Mesenchymal stem cell (in vitro differentiated cells and primary cell): ENCODE results near the gene SORL1.
"Not testable (repeated sequence)": the region's sequence is repeated elsewhere in the genome, so short reads cannot be mapped to it uniquely, and the experiment has no call there.

Experiments
- DNase-seq: peaks from one replicate; pipeline ENCODE4 v3.0.0-alpha.2; 2013
- H2AFZ ChIP-seq: one replicate; pipeline ENCODE4 v1.6.1; 2013; ENCODE audit warnings: low read depth, mild to moderate bottlenecking, control low read depth, inconsistent platforms, low read length, moderate library complexity
- H2AK5ac ChIP-seq: 2 replicates; pipeline ENCODE4 v1.6.1; 2013; ENCODE audit warnings: low read length, moderate library complexity, mild to moderate bottlenecking, inconsistent platforms; ENCODE audit not compliant: severe bottlenecking
- H2BK120ac ChIP-seq: one replicate; pipeline ENCODE4 v1.6.1; 2013; ENCODE audit warnings: low read depth, mild to moderate bottlenecking, inconsistent platforms, low read length, moderate library complexity
- H2BK12ac ChIP-seq, 2 experiments: one replicate each; pipeline ENCODE4 v1.6.1; 2013; ENCODE audit warnings: inconsistent platforms in 2 of 2, low read length in 2 of 2, mild to moderate bottlenecking in 2 of 2, moderate library complexity in 2 of 2, control low read depth in 1 of 2
- H2BK15ac ChIP-seq: one replicate; pipeline ENCODE4 v1.6.1; 2013; ENCODE audit warnings: mild to moderate bottlenecking, low read depth, inconsistent platforms; ENCODE audit not compliant: poor library complexity, severe bottlenecking
- H2BK5ac ChIP-seq: 2 replicates; pipeline ENCODE4 v1.6.1; 2013; ENCODE audit warnings: low read depth, mild to moderate bottlenecking, low read length, control low read depth, inconsistent platforms; ENCODE audit not compliant: poor library complexity, severe bottlenecking
- H3K14ac ChIP-seq, 2 experiments: one replicate each; pipeline ENCODE4 v1.6.1; 2013; ENCODE audit warnings: inconsistent platforms in 2 of 2, low read length in 2 of 2, control low read depth in 1 of 2, mild to moderate bottlenecking in 1 of 2, moderate library complexity in 1 of 2
- H3K18ac ChIP-seq, 2 experiments: one replicate each; pipeline ENCODE4 v1.6.1; 2013; ENCODE audit warnings: inconsistent platforms in 2 of 2, low read length in 2 of 2, control low read depth in 1 of 2, low read depth in 1 of 2, mild to moderate bottlenecking in 1 of 2
- H3K23ac ChIP-seq, 2 experiments: one replicate each; pipeline ENCODE4 v1.6.1; 2013; ENCODE audit warnings: inconsistent platforms in 2 of 2, low read length in 2 of 2, mild to moderate bottlenecking in 2 of 2, moderate library complexity in 2 of 2, control low read depth in 1 of 2
- H3K27ac ChIP-seq: 2 replicates; pipeline ENCODE4 v1.5.1; 2013; ENCODE audit warnings: mild to moderate bottlenecking, moderate library complexity, low read length, control low read depth, inconsistent platforms; ENCODE audit not compliant: poor library complexity, severe bottlenecking
- H3K27me3 ChIP-seq, 2 experiments: 2 replicates each; pipeline versions ENCODE4 v1.6.1 to v1.7.0; 2013; ENCODE audit warnings: low read length in 2 of 2, mild to moderate bottlenecking in 2 of 2, moderate library complexity in 2 of 2, control low read depth in 1 of 2, inconsistent platforms in 1 of 2; ENCODE audit not compliant: control insufficient read depth in 1 of 2, insufficient read depth in 1 of 2
- H3K36me3 ChIP-seq, 2 experiments: 2 replicates each; pipeline versions ENCODE4 v1.6.1 to v1.7.0; 2013; ENCODE audit warnings: low read length in 2 of 2, control low read depth in 1 of 2, inconsistent platforms in 1 of 2, low read depth in 1 of 2, mild to moderate bottlenecking in 1 of 2; ENCODE audit not compliant: insufficient read depth in 2 of 2, control insufficient read depth in 1 of 2
- H3K4ac ChIP-seq, 2 experiments: one replicate each; pipeline ENCODE4 v1.6.1; 2013; ENCODE audit warnings: inconsistent platforms in 2 of 2, low read length in 2 of 2, mild to moderate bottlenecking in 2 of 2, moderate library complexity in 2 of 2, control low read depth in 1 of 2, low read depth in 1 of 2
- H3K4me1 ChIP-seq: 2 replicates; pipeline ENCODE4 v1.6.1; 2013; ENCODE audit warnings: low read depth, low read length, control low read depth; ENCODE audit not compliant: control insufficient read depth, insufficient read depth
- H3K4me2 ChIP-seq: 2 replicates; pipeline ENCODE4 v1.6.1; 2013; ENCODE audit warnings: low read length, mild to moderate bottlenecking, inconsistent platforms; ENCODE audit not compliant: poor library complexity, severe bottlenecking
- H3K4me3 ChIP-seq, 2 experiments: 2 replicates each; pipeline versions ENCODE4 v1.5.1 to v1.7.0; 2013; ENCODE audit warnings: low read length in 2 of 2, mild to moderate bottlenecking in 2 of 2, control low read depth in 1 of 2, low read depth in 1 of 2; ENCODE audit not compliant: insufficient read depth in 1 of 2
- H3K79me1 ChIP-seq: replicated peaks from 2 replicates; pipeline ENCODE4 v1.6.1; 2013; ENCODE audit warnings: mild to moderate bottlenecking, control low read depth, low read length, inconsistent platforms; ENCODE audit not compliant: poor library complexity, severe bottlenecking
- H3K9ac ChIP-seq: 2 replicates; pipeline ENCODE4 v1.7.0; 2013; ENCODE audit warnings: mild to moderate bottlenecking, low read length, moderate library complexity
- H3K9me3 ChIP-seq: 2 replicates; pipeline ENCODE4 v1.7.0; 2013; ENCODE audit warnings: mild to moderate bottlenecking, low read length; ENCODE audit not compliant: control insufficient read depth
- H4K8ac ChIP-seq: one replicate; pipeline ENCODE4 v1.6.1; 2013; ENCODE audit warnings: inconsistent platforms, mild to moderate bottlenecking, low read length, moderate library complexity
- H4K91ac ChIP-seq: one replicate; pipeline ENCODE4 v1.6.1; 2013; ENCODE audit warnings: mild to moderate bottlenecking, low read length, inconsistent platforms
- WGBS: methylation state at CpG from one replicate; pipeline ENCODE4 v1.1.7; 2013; ENCODE audit warnings: mixed read lengths; 5-methylcytosine and 5-hydroxymethylcytosine counted together

Gene SORL1

GRCh38 chr11:121637587-121637986, 185.5 kb downstream of the SORL1 start:
- 94% methylated on average over 4 of the region's 8 CpGs for WGBS
- DNase-seq, H2BK15ac ChIP-seq, H2AFZ ChIP-seq, H3K27me3 ChIP-seq, H3K9me3 ChIP-seq, H3K27ac ChIP-seq, H4K8ac ChIP-seq, H3K9ac ChIP-seq, H3K4me1 ChIP-seq, H2AK5ac ChIP-seq, H3K36me3 ChIP-seq, H3K14ac ChIP-seq, H4K91ac ChIP-seq, H3K4me3 ChIP-seq, H3K4ac ChIP-seq, H2BK12ac ChIP-seq, H3K18ac ChIP-seq, H2BK5ac ChIP-seq, H3K4me2 ChIP-seq, H3K79me1 ChIP-seq, H2BK120ac ChIP-seq, H3K23ac ChIP-seq: not testable (repeated sequence)

DNA sequence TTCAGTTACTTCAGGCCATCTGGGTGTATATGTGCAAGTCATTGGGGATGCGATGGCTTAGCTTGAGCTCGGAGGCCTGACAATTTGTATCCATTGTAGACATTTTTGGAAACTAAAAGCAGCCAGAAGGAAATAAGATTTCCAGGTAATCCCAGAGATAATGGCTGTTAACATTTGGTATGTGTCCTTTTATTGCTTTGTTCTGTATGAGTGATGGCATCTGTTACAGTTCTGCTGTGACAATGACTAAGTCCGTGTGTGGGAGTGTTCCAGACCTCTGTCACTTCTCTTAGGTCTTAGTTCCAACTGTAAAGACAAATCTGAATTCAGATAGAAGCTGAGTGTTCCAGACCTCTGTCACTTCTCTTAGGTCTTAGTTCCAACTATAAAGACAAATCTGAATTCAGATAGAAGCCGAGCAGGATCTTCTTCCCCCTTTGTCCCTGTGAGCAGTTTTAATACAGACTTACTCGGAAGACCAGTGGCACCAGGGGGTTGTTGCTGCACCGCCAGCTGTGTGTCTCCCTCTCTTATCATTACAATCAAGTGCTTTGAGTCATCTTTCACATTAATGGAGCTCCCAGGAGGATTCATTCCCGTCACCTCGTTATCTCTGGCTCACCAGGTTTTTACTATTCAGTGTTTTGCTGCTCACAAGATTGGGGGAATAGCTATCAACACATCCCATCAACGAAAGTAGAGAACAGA, 191.5 kb downstream of the SORL1 start:
- Histone ChIP-seq H2BK15ac (no peak overlapping the region), H3K18ac (no peak overlapping the region), H3K4ac (no peak overlapping the region), H3K4me1 (no peaks in the 10 kb centered on the region), H2AK5ac (no peak overlapping the region), H3K9me3 (no peaks in the 10 kb centered on the region), H2BK120ac (no peak overlapping the region), H3K14ac (no peak overlapping the region), H3K4me2 (no peak overlapping the region), H3K4me3 (no peak overlapping the region), H3K27ac (no peak overlapping the region), H4K91ac (no peak overlapping the region), H2BK5ac (no peak overlapping the region), H2BK12ac (no peak overlapping the region), H4K8ac (no peak overlapping the region), H3K9ac (no peak overlapping the region), H3K79me1 (no peaks in the 10 kb centered on the region), H2AFZ (no peak overlapping the region), H3K23ac (no peak overlapping the region), H3K36me3 (no peaks in the 10 kb centered on the region), H3K27me3 (peaks cover 0 to 5% of the 10 kb centered on the region in 2 experiments)
- WGBS = 31% methylated on average over 9 of the region's 9 CpGs
- no peak for DNase-seq

GRCh38 chr11:121644187-121644512, 192.0 kb downstream of the SORL1 start:
- H2AFZ ChIP-seq = no peak overlapping the region
- no peak overlapping the region for H3K4ac ChIP-seq
- H3K23ac ChIP-seq = no peak overlapping the region
- no peak overlapping the region for H2BK15ac ChIP-seq
- no peak overlapping the region for H4K8ac ChIP-seq
- no peak overlapping the region for H2BK12ac ChIP-seq
- no peak overlapping the region for H3K4me3 ChIP-seq
- H3K14ac ChIP-seq = no peak overlapping the region
- H3K18ac ChIP-seq = no peak overlapping the region
- H3K4me2 ChIP-seq = no peak overlapping the region
- H3K9ac ChIP-seq = no peak overlapping the region
- H3K9me3 ChIP-seq = no peaks in the 10 kb centered on the region
- WGBS = 48% methylated on average over 4 of the region's 4 CpGs
- peaks cover 0 to 5% of the 10 kb centered on the region in 2 experiments for H3K27me3 ChIP-seq
- no peak overlapping the region for H3K27ac ChIP-seq
- H3K4me1 ChIP-seq = no peaks in the 10 kb centered on the region
- H4K91ac ChIP-seq = no peak overlapping the region
- no peaks in the 10 kb centered on the region for H3K79me1 ChIP-seq
- no peak for DNase-seq
- no peak overlapping the region for H2AK5ac ChIP-seq
- no peaks in the 10 kb centered on the region for H3K36me3 ChIP-seq
- H2BK120ac ChIP-seq = no peak overlapping the region
- H2BK5ac ChIP-seq = no peak overlapping the region

GRCh38 chr11:121645001-121645400, 192.9 kb downstream of the SORL1 start:
- Histone ChIP-seq H2BK12ac (no peak overlapping the region), H4K8ac (no peak overlapping the region), H2BK5ac (no peak overlapping the region), H2AFZ (no peak overlapping the region), H3K4ac (no peak overlapping the region), H2BK120ac (no peak overlapping the region), H3K9ac (no peak overlapping the region), H2AK5ac (no peak overlapping the region), H3K4me3 (no peak overlapping the region), H3K4me1 (no peaks in the 10 kb centered on the region), H3K23ac (no peak overlapping the region), H3K27ac (no peak overlapping the region), H3K14ac (no peak overlapping the region), H4K91ac (no peak overlapping the region), H3K27me3 (peaks cover 0 to 5% of the 10 kb centered on the region in 2 experiments), H3K36me3 (no peaks in the 10 kb centered on the region), H3K4me2 (no peak overlapping the region), H2BK15ac (no peak overlapping the region), H3K79me1 (no peaks in the 10 kb centered on the region), H3K18ac (no peak overlapping the region), H3K9me3 (no peaks in the 10 kb centered on the region)
- no peak for DNase-seq
- WGBS = 91% methylated on average over 1 of the region's 2 CpGs
